Stimulated activated CD4-positive, alpha-beta T cell treated with anti-CD3 and anti-CD28 coated beads, Interleukin-1b, Interleukin-23, amount 100 ng/mL, for 48 hours (primary cell): Measurements from ENCODE around the gene CLIP4.

Experiments
- DNase-seq: peaks from one replicate; pipeline ENCODE4 v3.0.0-alpha.2; 2020

CLIP4 gene

GRCh38 chr2:29223851-29224692 is 108.9 kb downstream of the CLIP4 start:
- DNase-seq, result no peak

GRCh38 chr2:29224693-29225551 is 109.7 kb downstream of the CLIP4 start:
- DNase-seq, result no peak

GRCh38 chr2:29225814-29226213 is 110.6 kb downstream of the CLIP4 start:
- DNase-seq, result no peak

GRCh38 chr2:29226375-29226774 is 111.2 kb downstream of the CLIP4 start:
- DNase-seq, result no peak

- DNase-seq, result no peak
Observed at GRCh38 chr2:29226808-29227207, 111.6 kb downstream of the CLIP4 start.

GRCh38 chr2:29227935-29228675 is 112.9 kb downstream of the CLIP4 start:
- DNase-seq, result no peak

- DNase-seq, result no peak
Observed at GRCh38 chr2:29228947-29229346, 113.7 kb downstream of the CLIP4 start.

- no peak for DNase-seq
Observed at GRCh38 chr2:29229640-29230039, 114.4 kb downstream of the CLIP4 start.

- DNase-seq, result no peak
Observed at GRCh38 chr2:29232041-29232440, 116.8 kb downstream of the CLIP4 start.

- DNase-seq, result no peak
Observed at GRCh38 chr2:29233428-29233827, 118.2 kb downstream of the CLIP4 start.

- no peak for DNase-seq
Observed at GRCh38 chr2:29235411-29235810, 120.2 kb downstream of the CLIP4 start.

GRCh38 chr2:29236074-29236473 is 120.9 kb downstream of the CLIP4 start:
- no peak for DNase-seq

GRCh38 chr2:29238497-29238896 is 123.3 kb downstream of the CLIP4 start:
- no peak for DNase-seq
